GM19397 (cell line): ENCODE measurements around the gene NUDT9.
"Not testable (repeated sequence)": the region's sequence is repeated elsewhere in the genome, so short reads cannot be mapped to it uniquely, and the experiment has no call there.

ENCODE experiments used
- ATAC-seq: cut with Tn5 transposase; IDR thresholded peaks from one replicate; pipeline ENCODE4 v1.9.1; 2021; ENCODE audit warnings: mild to moderate bottlenecking, moderate library complexity; ENCODE audit not compliant: unreplicated experiment

The NUDT9 gene

DNA sequence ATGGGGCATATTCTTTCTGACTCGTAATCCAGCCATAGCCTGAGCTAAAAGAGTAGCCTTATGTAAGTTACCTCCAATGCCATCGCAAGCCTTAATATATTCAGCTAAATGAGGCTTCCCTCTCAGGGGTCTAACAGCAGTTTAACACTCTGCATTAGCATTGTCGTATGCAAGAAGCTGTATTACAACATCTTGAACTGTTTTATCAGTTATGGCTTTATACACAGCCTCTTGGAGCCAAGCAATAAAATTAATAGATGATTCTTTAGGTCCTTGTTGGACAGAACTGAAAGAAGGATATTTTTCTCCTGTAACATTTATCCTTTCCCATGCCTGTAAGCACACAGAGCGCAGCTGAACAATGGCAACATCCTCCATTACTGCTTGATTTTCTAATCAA, 15.5 kb upstream of the NUDT9 start:
- not testable (repeated sequence) for ATAC-seq

DNA sequence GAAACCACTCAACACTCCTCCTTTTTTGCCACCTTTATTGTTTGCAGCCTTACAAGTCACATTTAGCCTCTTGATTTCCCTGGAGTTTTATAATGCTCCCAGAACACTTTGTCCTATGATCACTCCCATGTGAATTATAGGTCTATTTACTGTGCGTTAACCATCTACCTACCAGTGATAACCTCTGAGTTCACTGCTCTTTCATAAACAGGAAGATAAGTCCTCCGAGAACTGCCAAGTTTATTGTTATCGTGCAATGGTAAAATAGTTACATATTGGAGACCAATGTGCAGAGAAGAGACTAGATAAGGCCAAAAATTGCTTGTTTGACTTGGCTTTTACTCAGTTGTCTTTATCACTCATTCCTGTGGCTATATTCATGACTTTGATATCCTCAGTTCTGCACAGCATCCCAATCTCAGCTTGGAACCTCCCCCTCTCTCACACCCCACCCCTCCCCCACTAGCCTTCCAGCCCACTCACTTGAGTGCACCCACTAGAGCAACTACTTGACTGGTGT, 12.9 kb upstream of the NUDT9 start:
- ATAC-seq, result no peak

DNA sequence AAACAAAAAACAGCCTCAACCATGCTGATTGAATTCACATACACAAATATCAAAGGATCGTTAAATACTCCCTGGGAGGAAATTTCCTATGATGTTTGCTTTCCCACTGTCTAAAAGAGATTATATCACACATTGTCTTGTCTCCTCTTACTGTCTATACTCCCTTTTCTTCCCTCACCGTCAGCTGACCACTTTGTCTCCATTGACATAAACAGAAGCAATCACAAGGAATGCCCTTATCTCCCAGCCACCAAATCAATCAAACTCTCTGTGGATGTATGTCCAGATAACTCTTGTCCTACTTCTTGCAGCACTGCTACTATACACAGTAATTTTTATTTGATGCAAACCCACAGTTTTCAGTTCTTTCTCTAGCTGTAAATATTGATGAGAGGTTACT, 12.2 kb upstream of the NUDT9 start:
- ATAC-seq, result no peak

DNA sequence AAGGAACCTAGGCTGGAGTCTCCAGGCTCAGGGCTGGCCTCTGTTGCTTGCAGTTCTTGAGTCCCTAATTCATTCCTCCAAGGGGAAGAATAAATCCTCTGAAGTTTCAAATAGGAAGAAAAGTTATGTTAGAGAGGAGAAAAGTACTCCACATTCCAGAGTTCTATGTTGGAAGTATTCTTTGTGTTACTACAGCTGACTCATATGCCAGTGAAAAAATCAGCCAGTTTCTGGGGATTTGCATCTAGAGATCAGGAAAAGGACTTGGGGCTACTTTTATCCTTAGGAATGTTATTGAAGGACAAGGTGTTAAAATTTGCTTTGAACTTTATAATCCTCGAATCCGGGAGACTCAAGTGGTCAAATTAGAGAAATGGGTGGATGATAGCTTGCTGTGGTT, 11.7 kb upstream of the NUDT9 start:
- no peak for ATAC-seq

DNA sequence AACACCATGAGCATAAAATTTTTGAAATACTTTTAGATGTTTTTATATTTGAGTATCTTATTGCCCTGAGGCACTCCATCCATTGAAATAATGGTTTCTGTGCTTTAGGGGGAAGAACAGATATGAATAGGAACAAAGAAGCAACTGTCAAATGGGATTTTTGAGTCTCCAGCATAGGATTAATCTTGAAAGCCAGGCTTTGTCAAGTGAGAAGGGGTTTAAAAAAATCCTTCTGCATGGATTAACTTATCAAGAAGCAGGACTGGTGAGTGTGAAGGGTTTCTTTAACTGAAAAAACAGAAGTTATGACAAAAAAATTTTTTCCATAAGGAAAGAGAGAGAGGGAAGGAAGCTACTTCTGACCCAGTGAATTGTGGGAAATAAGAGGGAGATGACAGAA, 7.6 kb upstream of the NUDT9 start:
- ATAC-seq, result no peak

DNA sequence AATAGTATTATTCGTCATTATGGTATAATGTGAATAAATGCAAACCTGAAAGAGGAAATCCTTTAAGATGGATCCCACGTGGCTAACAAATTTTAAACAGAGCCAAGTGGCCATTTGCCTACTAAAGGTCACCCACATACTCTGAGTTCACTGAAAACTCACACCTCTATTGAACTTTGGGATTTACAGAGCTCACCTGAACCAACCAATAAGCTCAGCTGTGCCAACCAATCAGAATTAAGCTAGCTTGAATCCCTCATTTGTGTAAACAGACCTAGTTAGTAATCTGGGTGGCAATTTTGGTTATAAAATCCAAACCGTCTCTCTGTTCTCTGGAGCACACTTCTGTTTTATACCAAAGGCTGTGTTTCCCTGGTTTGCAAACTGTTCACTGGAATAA, 5.4 kb upstream of the NUDT9 start:
- ATAC-seq, result no peak

DNA sequence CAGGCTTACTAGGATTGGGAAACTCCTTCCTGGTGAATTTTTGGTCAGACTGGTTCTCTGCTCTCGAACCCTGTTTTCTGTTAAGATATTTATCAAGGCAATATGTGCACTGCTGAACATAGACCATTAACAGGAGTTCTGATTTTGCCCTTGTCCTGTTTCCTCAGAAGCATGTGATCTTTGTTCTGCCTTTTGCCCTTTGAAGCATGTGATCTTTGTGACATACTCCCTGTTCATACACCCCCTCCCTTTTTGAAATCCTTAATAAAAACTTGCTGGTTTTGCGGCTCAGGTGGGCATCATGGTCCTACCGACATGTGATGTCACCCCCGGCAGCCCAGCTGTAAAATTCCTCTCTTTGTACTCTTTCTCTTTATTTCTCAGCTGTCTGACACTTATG, 4.0 kb upstream of the NUDT9 start:
- ATAC-seq, result not testable (repeated sequence)

DNA sequence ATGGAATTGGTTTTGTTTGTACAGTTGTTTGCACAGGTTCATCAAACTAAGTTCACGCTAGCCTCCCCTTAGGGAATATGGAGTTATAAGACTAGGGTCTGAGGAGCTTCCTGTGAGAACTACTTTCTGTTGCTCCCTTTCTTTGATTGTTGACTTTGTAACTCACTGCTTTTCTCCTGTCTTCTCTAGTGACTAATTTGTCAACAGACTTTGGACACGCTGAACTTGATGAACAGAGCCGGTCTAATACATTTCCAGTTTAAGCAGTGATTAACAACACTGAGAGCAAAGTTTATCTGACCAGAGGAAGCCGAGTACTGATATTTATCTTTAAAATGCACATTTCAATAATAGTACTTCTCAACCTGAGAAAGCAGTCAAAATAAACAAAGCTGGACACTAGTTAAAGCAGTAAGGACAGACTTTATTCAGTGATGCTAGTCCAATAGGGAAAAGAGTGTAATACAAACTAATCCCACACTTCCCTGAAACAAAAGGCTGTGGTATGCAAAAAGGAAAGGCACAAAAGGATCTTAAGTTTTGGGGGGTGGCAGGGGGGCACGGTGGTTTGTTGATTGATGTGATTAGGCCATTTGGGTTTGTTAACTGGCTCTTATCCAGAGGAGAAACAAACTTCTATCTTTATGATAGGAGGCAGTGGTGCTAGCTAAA, 2.7 kb upstream of the NUDT9 start:
- ATAC-seq, result no peak

DNA sequence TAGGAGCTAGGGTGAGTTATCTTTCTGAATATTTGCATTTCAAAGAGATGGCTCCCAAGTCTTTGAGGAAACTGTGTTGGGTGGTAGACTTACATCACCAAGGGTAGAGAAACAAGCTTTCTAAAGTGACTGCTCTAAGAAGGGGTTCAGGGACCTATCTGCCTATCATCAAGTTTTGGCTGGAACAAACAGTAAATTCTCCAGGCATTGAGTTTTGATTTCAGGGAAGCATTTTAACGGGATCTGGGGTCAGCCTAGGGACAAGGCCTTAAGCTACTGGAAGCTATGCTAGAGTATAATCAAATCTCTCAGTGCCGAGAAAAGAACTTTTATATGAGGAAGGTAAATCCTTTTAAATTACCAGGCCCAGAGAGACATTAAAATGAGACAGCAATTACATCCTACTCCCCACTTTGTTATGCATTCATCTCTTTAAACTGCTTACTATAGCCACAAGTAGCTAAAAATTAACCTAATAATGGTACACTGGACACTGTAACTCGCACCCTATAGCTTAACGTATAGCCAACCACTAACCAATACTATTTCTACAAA, 2.0 kb upstream of the NUDT9 start:
- ATAC-seq, result no peak

DNA sequence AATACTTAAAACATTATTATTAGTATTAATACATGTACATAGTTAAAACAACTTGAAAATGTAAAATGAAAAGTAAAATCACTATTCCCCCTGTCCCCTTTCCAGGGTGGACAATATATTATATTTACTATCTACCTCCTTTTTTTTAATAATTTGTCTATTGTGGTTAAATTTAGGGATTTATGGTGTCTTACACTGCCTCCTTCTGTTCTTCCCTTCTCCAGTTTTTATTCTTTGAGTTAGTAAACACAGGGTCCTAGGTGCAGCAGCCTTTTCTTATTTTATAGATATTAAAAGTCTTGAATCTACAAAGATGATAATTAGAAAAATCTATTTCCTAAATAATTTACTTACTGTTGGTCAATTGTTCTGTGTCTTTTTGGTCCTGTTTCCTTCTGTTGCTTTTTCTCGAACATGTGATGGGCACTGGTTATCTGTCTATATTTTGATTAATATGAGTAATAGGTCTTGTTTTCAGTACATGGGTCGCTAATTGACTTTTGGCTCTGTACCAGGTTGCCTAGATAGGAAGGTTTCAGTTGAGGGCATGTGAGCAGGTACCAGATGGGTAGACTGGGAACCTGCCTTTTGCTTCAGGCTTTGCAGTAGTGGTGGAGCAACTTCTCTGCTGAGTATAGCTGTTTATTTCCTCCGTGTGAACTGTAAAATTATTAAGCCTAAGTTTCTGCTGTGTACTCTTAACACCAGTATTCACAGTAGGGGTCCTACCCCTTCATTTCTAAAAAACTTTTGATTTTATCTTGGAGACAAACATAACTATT, 1.1 kb downstream of the NUDT9 start:
- no peak for ATAC-seq

DNA sequence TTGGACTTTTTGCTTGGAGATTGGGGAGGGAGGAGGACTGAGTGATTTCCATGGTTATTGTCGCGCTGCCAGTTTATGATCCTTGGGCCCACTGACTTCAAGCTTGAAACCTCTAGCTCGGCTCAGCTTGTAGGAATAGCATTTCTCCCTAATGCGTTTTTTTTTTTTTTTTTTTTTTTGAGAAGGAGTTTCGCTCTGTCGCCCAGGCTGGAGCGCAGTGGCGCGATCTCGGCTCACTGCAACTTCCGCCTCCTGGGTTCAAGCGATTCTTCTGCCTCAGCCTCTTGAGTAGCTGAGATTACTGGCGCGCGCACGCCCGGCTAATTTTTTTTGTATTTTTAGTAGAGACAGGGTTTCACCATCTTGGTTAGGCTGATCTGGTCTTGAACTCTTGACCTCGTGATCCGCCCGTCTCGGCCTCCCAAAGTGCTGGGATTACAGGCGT, 1.7 kb downstream of the NUDT9 start:
- not testable (repeated sequence) for ATAC-seq

DNA sequence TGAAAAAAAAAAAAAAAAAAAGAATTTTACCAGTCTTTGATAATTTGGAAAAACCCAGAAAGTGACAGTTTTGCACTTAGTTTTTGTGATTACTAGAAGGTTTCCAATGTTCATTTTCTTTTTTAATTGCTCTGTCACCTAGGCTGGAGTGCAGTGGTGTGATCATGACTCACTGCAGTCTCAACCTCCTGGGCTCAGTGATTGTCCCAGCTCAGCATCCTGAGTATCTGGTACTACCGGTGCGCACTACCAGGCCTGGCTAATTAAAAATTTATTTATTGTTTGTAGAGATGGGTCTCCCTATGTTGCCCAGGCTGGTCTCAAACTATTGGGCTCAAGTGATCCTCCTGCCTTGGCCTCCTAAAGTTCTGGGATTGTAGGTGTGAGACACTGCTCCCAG, 3.3 kb downstream of the NUDT9 start:
- ATAC-seq, result no peak

DNA sequence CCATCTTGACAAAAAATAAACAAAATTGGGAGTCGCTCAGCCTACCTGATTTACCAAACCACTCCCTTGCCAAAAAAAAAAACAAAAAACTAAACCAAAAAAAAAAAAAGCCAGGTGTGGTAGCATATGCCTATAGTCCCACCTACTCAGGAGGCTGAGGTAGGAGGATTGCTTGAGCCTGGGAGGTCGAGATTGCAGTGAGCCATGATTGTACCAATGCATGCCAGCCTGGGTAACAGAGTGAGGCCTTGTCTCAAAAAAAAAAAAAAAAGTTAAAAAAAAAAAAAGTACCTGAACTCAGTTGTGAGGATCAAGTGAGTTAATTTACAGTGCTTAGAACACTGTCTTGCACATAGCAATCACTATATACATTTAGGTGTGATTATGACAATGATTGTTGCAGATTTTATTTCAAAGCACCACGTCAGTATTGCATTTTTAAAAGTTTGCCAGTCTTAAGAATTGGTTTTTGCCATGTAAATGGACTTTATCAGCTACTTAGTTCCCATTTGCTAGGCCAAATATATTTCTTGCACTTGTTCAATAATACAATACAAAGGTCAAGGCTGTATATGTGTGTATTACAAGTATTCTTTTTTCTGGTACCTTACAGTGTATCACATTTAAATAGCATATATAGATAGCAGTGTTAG, 4.6 kb downstream of the NUDT9 start:
- no peak for ATAC-seq

DNA sequence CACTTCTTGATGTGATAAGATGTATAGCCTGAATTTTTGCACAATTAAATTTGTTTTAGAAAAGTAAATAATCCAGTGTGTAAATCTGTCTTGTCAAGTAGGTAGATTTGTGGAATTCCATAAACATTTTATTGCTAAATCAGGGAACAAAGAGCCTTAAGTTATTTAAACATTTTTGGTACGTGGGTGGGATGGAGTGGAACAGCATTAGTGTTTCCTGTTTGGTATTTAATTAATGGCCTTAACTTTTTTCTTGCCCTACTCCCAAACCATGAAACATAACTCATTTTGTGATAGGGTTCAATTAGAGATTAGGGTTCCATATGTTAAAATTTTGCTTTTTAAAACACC, 5.1 kb downstream of the NUDT9 start:
- ATAC-seq, result no peak

DNA sequence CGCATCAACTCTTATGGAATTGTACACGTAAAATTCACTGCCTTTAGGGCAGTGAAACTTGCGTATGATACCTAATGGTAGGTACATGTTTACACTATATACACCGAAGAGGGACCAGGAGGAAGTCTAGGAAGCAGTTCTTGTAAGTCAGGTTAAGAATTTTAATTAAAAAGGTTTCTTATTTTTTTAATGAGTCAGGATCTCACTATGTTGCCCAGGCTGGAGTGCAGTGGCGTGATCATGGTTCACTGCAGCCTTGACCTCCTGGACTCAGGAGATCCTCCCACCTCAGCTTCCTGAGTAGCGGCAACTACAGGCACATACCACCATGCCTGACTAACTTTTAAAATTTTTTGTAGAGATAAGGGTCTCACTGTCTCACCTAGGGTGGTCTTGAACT, 6.6 kb downstream of the NUDT9 start:
- no peak for ATAC-seq

DNA sequence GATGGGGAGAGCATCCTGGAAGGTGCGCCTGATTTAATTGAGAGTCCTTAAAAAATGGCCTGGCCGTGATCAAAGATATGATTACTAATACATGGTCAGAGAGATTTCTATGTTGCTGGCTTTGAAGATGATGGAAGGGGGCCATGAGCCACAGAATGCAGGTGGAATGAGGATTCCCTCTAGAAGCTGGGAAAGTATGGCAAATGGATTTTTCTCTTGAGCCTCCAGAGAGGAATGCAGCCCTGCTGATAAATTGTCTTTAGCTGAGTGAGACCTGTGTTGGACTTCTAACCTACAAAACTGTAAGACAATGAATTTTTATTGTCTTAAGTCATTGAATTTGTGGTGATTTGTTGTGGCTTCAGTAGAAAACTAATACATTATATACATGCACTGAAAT, 7.7 kb downstream of the NUDT9 start:
- no peak for ATAC-seq

DNA sequence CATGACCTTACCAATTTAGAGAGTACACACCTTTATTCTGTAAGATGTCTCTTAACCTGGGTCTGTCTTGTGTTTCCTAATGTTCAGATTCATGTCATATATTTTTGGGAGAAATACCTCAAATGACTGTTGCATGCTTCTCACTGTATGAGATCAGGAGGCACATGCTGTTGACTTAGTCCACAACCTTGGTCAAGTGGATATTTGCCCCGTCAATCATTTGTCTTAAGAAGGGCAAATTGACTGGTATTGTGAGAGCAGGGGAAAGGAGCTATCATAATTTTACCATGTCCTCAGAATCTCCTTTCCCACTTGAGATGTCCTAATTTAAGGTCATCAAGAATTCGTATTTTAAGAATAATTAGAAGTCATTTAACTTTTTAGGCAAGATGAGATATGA, 11.0 kb downstream of the NUDT9 start:
- ATAC-seq, result no peak

DNA sequence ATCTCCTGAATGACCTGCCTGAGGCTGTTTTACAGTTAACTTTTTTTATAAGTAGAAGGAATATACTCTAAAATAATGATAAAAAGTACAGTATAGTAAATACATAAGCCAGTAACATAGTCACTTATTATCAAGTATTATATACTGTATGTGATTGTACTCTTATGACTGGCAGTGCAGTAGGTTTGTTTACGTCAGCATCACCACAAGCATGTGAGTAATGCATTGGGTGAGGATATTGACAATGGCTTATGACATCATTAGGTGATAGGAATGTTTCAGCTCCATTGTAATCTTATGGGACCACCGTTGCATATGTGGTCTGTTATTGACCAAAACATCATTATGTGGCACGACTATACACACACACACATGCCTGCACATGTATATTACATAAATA, 20.5 kb downstream of the NUDT9 start:
- no peak for ATAC-seq

DNA sequence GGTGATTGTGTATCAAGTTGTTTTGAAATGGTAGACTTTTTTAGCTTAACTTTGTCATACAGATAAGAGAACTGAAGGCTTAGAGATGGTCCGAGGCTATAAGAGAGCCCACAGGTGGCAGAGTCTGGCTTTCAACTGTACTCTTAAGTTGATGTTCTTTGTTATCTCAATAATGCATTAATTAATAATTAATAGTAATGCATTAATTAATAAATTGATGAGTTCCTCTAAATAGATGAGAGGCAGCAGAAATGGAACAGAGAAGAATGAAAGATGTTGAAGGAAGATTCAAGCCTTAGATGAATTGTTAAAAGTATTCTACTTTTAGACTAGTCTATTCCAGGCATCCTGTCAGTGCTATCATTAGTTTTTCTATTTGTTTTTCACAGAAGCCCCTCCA, 22.4 kb downstream of the NUDT9 start:
- no peak for ATAC-seq

DNA sequence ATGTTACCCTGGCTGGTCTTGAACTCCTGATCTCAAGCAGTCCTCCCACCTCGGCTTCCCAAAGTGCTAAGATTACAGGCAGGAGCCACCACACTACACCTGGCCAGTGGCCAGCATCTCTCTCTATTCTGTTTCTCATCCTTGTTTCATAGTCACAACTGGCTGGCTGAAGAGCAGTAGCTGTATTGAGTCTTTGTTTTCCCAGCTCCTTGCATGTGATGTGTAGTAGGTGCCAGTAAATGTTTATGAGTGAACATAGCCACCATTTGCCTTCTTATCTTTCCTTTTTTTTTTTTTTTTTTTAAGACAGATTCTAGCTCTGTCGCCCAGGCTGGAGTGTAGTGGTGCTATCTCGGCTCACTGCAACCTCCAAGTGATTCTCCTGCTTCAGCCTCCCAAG, 23.6 kb downstream of the NUDT9 start:
- ATAC-seq, result no peak

DNA sequence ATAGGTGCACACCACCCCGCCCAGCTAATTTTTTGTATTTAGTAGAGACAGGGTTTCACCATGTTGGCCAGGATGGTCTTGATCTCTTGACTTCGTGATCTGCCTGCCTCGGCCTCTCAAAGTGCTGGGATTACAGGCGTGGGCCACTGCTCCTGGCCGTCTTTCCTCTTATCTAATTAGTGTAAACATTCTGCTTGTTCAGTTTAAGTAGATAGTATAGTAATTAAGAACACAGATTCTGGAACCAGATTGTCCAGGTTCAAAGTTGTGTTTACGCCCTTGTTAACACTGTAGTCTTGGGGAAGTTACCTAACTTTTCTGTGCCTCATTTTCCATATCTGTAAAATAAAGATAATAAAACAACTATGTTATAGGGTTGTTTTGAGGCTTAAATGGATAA, 24.0 kb downstream of the NUDT9 start:
- ATAC-seq, result not testable (repeated sequence)

DNA sequence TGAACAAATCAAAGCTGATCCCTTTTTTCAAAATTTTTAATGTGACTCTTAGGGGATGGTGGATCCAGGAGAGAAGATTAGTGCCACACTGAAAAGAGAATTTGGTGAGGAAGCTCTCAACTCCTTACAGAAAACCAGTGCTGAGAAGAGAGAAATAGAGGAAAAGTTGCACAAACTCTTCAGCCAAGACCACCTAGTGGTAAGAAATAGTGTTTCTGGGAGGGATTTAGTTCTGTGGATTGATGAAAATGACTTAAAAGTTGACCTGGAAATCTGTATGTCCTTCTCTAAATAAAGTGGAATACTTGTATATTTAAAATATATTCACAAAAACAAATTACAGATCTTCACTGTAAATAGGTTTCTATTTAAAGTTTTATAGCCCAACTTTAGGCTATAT, 29.2 kb downstream of the NUDT9 start:
- ATAC-seq, result no peak
